ENCODE results near the gene CLC. TPM values are rescaled to one million over a fixed set of nuclear protein-coding genes. Genes with fewer than 3 reads are reported as not detected.
"Not testable (repeated sequence)": the region's sequence is repeated elsewhere in the genome, so short reads cannot be mapped to it uniquely, and the experiment has no call there.

CLC gene
- total RNA-seq, 2 donors from 2014 or later = not detected

DNA sequence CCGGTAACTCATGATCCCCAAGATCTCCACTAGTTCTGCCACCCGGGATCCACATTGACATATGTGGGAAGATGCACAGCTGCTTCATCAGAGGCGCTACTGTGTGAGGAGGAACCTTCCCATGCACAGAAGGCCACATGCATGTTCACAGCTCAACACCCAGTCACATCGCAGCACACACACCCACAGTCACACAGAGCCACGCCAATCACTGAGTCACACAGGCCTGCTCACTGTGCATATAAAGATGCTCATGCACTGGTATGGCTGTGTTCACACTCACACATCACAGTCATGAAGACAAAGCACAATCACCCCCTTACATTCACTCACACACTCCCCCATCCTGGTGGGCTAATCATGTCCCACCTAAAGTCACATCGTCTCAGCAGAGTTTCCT, 9.8 kb downstream of the CLC start:
- H3K9me3 ChIP-seq = no peaks in the 10 kb centered on the region
- no peak overlapping the region for H3K27ac ChIP-seq
- H3K27me3 ChIP-seq = no peaks in the 10 kb centered on the region
- no peaks in the 10 kb centered on the region for H3K4me1 ChIP-seq
- H3K4me3 ChIP-seq = no peak overlapping the region
- no peaks in the 10 kb centered on the region for H3K36me3 ChIP-seq
- no peak for DNase-seq (ENCODE audit: low spot score)
- TF ChIP-seq, protein P1, sequence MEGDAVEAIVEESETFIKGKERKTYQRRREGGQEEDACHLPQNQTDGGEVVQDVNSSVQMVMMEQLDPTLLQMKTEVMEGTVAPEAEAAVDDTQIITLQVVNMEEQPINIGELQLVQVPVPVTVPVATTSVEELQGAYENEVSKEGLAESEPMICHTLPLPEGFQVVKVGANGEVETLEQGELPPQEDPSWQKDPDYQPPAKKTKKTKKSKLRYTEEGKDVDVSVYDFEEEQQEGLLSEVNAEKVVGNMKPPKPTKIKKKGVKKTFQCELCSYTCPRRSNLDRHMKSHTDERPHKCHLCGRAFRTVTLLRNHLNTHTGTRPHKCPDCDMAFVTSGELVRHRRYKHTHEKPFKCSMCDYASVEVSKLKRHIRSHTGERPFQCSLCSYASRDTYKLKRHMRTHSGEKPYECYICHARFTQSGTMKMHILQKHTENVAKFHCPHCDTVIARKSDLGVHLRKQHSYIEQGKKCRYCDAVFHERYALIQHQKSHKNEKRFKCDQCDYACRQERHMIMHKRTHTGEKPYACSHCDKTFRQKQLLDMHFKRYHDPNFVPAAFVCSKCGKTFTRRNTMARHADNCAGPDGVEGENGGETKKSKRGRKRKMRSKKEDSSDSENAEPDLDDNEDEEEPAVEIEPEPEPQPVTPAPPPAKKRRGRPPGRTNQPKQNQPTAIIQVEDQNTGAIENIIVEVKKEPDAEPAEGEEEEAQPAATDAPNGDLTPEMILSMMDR (IDR thresholded peaks at IDR 0.05) = no peak

DNA sequence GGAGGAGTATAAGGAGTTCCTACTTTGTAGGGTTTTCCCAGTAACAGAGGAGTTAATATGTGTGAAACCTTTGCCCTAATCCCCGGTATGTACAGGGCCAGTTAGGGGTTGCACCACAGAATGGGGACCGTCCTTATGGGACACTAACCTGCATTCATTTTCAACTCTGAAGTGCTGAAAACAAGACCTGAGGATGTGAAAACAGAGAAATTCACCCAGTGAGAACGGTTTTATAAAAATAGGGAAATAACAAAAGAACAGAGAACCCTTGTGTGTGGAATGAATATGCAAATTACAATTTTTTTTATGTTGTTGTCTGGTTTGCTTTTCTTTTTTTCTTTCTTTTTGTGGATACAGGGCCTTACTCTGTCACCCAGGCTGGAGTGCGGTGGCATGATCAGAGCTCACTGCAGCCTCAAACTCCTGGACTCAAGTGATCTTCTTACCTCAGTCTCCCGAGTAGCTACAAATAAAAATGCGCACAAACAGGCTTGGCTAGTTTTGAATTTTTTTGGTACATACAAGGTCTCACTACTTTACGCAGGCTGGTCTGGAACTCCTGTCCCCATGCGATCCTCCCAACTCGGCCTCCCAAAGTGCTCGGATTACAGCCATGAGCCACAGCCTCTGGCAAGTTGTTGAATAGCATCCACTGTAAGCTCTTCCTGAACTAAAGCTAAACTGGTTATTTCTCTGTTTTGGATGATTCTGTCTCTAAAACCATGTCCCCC, 10.6 kb downstream of the CLC start:
- Histone ChIP-seq H3K27ac (no peak overlapping the region), H3K36me3 (no peaks in the 10 kb centered on the region), H3K4me1 (no peaks in the 10 kb centered on the region), H3K27me3 (no peaks in the 10 kb centered on the region), H3K9me3 (no peaks in the 10 kb centered on the region), H3K4me3 (no peak overlapping the region)
- no peak for DNase-seq (ENCODE audit: low spot score)
- TF ChIP-seq, protein P1 (IDR thresholded peaks at IDR 0.05) = no peak

DNA sequence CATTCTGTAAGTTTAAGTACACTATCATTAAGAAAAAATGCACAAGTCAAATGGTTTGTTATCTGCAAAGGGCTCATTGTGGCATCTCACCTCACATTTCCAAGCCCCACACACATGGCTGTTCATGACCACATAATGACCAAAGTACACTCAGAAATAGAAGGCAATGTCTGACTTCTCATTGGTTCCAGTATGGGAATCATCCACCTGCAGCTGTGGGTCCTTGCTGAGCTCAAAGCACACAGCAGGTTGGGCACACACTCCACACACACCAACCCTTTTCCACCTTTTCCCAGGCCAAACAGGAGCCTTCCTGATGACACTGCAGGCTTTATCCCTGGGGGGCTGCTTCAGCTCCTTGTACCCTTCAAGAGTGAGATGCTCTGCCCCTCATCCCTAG, 11.8 kb downstream of the CLC start:
- no peaks in the 10 kb centered on the region for H3K4me1 ChIP-seq
- H3K27ac ChIP-seq = no peak overlapping the region
- no peaks in the 10 kb centered on the region for H3K9me3 ChIP-seq
- no peak overlapping the region for H3K4me3 ChIP-seq
- DNase-seq (ENCODE audit: low spot score) = no peak
- H3K36me3 ChIP-seq = no peaks in the 10 kb centered on the region
- H3K27me3 ChIP-seq = no peaks in the 10 kb centered on the region
- TF ChIP-seq, protein P1 (IDR thresholded peaks at IDR 0.05) = no peak

DNA sequence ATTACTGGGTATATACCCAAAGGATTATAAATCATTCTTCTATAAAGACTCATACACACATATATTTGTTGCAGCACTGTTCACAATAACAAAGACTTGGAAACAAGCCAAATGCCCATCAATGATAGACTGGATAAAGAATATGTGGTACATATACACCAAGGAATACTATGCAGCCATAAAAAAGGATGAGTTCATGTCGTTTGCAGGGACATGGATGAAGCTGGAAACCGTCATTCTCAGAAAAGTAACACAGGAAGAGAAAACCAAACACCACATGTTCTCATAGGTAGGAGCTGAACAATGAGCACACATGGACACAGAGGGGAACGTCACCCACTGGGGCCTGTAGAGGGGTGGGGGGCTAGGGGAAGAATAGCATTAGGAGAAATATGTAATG, 17.7 kb downstream of the CLC start:
- not testable (repeated sequence) for H3K36me3 ChIP-seq; H3K27ac ChIP-seq; H3K4me1 ChIP-seq; H3K27me3 ChIP-seq; H3K9me3 ChIP-seq; DNase-seq (ENCODE audit: low spot score); H3K4me3 ChIP-seq

DNA sequence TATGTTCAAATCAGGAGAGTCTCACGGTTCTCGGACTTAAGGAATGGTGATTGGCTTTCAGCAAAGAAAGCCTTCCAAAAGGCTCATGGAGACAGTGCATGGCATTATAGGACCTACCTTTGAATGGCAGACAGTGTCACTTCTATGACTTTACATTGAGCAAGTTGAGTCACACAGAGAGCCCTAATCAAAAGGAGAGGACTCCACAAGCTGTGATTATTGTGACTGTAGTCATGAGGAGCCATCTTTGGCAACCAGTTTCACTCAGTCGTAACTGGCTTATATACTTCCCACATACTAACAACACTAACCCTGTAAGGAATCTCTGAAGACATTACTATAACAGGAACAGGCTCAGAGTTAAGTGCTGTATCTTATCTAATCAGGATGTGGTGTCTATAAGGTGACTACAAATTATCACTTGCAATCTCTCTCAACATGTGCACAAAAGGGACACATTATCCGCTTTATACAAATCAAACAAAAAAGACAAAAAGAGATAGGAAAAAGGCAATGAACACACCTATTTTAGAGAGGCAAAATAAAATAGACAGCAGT, 27.4 kb downstream of the CLC start:
- Histone ChIP-seq H3K9me3 (no peaks in the 10 kb centered on the region), H3K27ac (no peak overlapping the region), H3K36me3 (no peaks in the 10 kb centered on the region), H3K4me3 (no peak overlapping the region), H3K4me1 (no peaks in the 10 kb centered on the region), H3K27me3 (no peaks in the 10 kb centered on the region)
- DNase-seq (ENCODE audit: low spot score) = no peak
- TF ChIP-seq, protein P1 (IDR thresholded peaks at IDR 0.05) = no peak

DNA sequence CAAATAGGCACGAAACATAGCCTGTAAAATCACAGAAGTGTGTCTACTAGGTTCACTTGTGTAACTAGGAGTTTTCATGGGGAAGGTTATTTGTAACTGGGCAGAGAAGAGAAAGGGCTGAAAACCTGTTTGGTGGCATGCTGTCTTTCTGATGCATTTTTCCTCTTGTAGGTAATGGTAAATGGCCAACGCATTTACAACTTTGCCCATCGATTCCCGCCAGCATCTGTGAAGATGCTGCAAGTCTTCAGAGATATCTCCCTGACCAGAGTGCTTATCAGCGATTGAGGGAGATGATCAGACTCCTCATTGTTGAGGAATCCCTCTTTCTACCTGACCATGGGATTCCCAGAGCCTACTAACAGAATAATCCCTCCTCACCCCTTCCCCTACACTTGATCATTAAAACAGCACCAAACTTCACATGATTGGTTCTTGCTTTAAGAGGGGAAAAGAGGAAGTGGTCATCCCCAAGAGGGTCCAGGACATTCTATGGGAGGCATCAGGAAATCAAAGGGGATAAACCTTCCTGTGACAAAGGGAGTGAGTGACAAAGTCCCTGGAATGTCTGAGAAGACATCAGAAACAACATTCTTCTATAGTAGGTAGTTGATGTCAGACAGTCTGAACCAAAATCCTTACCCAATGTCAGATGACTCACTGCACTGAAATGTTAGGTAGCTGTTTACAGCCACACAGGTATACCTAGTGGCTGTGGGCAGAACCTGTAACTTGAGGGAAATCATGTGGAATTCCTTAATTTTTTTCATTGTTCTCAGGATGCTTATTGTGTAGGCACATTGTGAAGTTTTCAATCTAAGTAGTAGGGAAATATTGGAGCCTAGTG, 28.6 kb downstream of the CLC start:
- TF ChIP-seq, protein P1 (IDR thresholded peaks at IDR 0.05) = no peak
- H3K36me3 ChIP-seq = no peaks in the 10 kb centered on the region
- H3K27ac ChIP-seq = no peak overlapping the region
- no peaks in the 10 kb centered on the region for H3K27me3 ChIP-seq
- H3K4me1 ChIP-seq = no peaks in the 10 kb centered on the region
- DNase-seq (ENCODE audit: low spot score) = no peak
- no peak overlapping the region for H3K4me3 ChIP-seq
- H3K9me3 ChIP-seq = no peaks in the 10 kb centered on the region
